Epithelial cell of proximal tubule (primary cell): ENCODE data around the gene ADAMTS12. TPM values are rescaled to one million over a fixed set of nuclear protein-coding genes. Genes with fewer than 3 reads are reported as not detected.

Experiments
- DNase-seq: peaks from one replicate; pipeline ENCODE4 v3.0.0-alpha.2; 2011; ENCODE audit warnings: low read depth
- H3K4me3 ChIP-seq: 2 replicates; pipeline ENCODE4 v1.5.1; 2011; ENCODE audit warnings: low read depth, mild to moderate bottlenecking, low read length
- total RNA-seq: library from RNA; depleted of rRNA; stranded (reverse); fragments of >200 nt; gene quantifications from 2 replicates; pipeline ENCODE4 v1.2.3, GENCODE V29; 2015
- TF ChIP-seq, protein P1 (sequence below): conservative IDR thresholded peaks from 2 replicates; pipeline ENCODE4 v1.5.1; 2012; ENCODE audit warnings: low read depth, mild to moderate bottlenecking, low read length

The ADAMTS12 gene
- total RNA-seq, 1 donor from 2014 or later = 2.1 TPM

DNA sequence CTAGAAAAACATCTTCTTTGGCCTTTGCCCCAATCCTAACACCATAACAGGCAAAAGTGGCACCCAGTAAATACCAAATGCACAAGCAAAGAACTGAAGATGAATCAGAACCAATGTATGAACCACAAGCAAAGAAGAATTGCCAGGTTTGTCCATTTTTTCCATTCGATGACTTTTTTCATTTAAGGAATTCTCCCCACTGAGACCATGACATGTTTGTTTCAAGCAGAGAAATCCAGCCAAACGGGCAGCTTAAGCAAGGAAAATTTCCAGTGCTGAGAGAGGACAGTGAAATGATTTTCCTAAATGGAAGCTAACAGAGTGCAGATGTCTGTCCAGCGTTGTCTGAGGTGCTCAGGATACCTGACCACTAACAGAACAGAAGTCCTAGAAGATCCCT lies 203.7 kb downstream of the ADAMTS12 start:
- TF ChIP-seq, protein P1, sequence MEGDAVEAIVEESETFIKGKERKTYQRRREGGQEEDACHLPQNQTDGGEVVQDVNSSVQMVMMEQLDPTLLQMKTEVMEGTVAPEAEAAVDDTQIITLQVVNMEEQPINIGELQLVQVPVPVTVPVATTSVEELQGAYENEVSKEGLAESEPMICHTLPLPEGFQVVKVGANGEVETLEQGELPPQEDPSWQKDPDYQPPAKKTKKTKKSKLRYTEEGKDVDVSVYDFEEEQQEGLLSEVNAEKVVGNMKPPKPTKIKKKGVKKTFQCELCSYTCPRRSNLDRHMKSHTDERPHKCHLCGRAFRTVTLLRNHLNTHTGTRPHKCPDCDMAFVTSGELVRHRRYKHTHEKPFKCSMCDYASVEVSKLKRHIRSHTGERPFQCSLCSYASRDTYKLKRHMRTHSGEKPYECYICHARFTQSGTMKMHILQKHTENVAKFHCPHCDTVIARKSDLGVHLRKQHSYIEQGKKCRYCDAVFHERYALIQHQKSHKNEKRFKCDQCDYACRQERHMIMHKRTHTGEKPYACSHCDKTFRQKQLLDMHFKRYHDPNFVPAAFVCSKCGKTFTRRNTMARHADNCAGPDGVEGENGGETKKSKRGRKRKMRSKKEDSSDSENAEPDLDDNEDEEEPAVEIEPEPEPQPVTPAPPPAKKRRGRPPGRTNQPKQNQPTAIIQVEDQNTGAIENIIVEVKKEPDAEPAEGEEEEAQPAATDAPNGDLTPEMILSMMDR = no peak
- no peak overlapping the region for H3K4me3 ChIP-seq
- DNase-seq = no peak

DNA sequence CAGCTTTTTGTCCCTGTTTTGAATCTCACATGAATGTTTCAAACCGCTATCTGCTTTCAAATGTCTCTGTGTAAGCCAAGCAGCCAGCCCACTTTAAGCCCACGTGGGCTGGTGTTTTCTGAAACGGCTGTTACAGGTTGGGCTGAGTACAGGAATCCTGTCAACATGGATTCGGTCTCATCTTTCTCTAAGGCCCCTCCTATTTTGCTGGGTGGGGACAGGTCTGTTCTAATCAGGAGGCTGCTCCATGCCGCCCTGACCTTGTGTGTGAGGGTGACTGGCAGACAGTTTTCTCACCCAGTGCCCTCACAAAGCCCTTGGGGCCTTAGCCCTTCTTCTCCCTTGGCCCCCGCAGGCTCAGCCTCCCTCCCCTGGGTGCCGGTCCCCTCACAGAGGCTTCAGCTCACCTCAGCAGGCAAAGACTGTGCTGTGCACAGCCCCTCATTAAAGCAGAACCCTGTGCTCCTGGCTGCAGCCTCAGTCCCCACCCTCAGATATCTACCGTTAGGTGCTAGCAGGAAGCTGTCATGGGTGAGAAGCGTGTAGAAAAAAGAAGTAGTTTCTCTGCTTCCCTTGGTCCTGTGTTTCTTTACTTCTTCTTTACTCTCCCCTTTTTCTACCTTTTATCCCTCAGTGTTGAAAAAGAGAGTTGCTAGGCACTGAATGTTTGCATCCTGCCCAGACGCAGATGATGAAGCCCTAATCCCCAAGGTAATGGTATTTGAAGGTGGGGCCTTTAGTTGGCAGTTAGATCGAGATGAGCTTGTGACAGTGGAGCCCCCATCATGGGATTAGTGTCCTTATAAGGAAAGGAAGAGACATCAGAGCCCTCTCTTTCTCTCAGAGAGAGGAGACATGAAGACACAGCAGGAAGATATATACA lies 205.7 kb downstream of the ADAMTS12 start:
- H3K4me3 ChIP-seq = no peak overlapping the region
- no peak for DNase-seq
- TF ChIP-seq, protein P1 = no peak

DNA sequence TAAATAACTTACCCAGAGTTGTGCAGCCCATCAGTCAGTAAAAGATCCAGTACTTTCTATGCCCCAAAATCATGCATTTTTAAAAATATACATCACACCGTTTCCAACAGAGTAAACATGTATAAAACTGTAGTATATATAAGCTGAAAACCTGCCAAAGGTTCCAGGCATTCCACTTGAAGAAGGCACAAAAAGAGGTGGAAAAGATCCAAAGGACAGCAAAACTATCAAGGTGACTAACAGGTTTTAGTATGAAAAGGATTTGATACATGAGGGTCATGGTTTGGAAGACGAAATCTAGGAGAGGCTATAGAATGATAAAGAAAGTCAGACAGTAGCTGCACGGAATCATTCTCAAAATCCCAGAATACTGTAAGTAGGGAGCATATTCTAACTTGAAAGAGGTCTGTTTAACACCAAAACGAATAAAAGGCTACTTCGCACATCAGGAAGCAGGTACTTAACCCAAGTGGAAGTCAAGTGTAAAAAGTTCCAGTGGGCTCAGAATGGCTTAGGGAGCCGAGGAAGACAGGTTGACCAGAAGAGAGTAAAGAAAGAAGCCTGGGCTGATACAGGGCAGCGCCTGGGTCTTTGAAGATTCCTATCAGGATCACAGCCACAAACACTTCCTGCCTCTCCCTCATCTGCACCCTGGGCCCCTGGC lies 207.2 kb downstream of the ADAMTS12 start:
- TF ChIP-seq, protein P1 = no peak
- H3K4me3 ChIP-seq = no peak overlapping the region
- DNase-seq = no peak

DNA sequence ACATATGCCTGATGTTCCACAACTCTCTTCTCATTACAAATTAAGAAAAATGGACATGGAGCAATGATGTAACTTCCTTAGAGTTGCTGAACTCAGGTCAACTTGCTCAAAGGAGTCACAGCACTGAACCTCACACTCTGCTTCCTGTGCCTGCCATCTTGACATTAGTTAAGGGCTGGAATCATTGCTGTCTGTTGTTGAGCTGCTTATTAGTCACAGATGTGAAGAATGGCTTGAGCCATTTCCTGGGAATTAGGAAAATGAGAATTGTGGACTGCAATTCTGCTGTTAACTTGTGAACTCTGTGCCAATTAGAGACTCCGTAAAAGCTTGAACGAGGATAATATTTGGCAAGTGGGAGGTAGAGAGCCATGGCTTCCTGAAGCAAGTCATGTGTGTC lies 212.0 kb downstream of the ADAMTS12 start:
- DNase-seq = no peak
- TF ChIP-seq, protein P1 = no peak

DNA sequence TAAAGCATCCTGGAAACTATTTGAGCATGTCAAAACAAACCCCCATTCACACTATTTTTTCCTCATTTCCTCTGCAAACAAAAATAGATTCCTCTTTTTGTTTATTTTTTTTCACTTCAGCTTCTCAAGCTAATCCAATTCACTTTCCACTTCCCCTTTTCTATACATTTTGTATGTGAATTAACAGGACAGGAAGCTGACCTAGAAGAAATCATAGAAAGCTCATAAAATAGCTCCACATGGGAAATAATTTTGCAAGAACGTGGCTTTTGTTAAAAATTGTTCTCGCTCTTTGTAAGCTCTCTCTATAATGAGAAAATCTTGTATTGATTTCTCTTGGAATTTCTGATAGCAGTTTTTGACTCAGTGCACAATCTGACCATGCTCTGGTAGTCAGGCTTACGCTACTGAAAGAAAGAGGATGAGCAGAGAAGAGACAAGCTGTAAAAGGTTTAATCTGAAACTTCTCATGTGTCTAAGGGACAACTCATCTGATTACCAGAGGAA lies 215.8 kb downstream of the ADAMTS12 start:
- no peak overlapping the region for H3K4me3 ChIP-seq
- TF ChIP-seq, protein P1 = no peak
- no peak for DNase-seq

More for the DNA sequence above, 212.0 kb downstream of the ADAMTS12 start:
- H3K4me3 ChIP-seq = no peak overlapping the region

GRCh38 chr5:33671700-33672291 lies 220.0 kb downstream of the ADAMTS12 start:
- TF ChIP-seq, protein P1 = no peak
- H3K4me3 ChIP-seq = no peak overlapping the region
- no peak for DNase-seq
